ENCODE data around the gene ST6GALNAC5.

Gene ST6GALNAC5

DNA sequence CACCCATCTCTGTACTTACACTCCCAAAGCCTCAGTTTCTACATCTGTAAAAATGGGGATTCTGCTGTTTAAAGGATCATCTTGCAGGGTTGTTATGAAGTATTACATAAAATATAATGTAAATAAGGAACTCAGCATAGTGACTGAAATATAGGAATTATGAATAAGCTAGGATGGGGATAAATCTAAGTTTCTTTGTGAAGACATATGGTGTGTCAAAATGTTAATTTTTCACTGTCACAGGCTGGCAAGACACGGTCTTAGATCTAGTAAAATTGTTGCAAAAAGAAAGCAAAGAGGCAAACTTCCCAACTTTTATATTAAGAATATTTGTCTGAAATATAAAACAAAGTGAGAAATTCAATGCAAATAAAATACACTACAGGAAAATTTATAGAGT lies 42.0 kb downstream of the ST6GALNAC5 start:
- no peak overlapping the region for H3K4me3 ChIP-seq (ENCODE audit: low read length)
- no peaks in the 10 kb centered on the region for H3K9me2 ChIP-seq (replicated peaks; ENCODE audit: insufficient read depth, low read length)
- no peak overlapping the region for H3K4me2 ChIP-seq (ENCODE audit: low read depth, low read length)
- H4K20me1 ChIP-seq (ENCODE audit: insufficient read depth, low read length): no peaks in the 10 kb centered on the region
- H3F3A ChIP-seq (ENCODE audit: insufficient read depth, low read length): no peaks in the 10 kb centered on the region
- H3K9ac ChIP-seq (ENCODE audit: low read length): no peak overlapping the region
- no peaks in the 10 kb centered on the region for H3K9me3 ChIP-seq (replicated peaks; ENCODE audit: insufficient read depth, low read length)
- H3K4me1 ChIP-seq (ENCODE audit: low read length): no peaks in the 10 kb centered on the region
- no peaks in the 10 kb centered on the region for H3K36me3 ChIP-seq (replicated peaks; ENCODE audit: insufficient read depth, low read length)
- TF ChIP-seq, protein P1, sequence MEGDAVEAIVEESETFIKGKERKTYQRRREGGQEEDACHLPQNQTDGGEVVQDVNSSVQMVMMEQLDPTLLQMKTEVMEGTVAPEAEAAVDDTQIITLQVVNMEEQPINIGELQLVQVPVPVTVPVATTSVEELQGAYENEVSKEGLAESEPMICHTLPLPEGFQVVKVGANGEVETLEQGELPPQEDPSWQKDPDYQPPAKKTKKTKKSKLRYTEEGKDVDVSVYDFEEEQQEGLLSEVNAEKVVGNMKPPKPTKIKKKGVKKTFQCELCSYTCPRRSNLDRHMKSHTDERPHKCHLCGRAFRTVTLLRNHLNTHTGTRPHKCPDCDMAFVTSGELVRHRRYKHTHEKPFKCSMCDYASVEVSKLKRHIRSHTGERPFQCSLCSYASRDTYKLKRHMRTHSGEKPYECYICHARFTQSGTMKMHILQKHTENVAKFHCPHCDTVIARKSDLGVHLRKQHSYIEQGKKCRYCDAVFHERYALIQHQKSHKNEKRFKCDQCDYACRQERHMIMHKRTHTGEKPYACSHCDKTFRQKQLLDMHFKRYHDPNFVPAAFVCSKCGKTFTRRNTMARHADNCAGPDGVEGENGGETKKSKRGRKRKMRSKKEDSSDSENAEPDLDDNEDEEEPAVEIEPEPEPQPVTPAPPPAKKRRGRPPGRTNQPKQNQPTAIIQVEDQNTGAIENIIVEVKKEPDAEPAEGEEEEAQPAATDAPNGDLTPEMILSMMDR (IDR thresholded peaks at IDR 0.05; ENCODE audit: low read length): no peak
- no peak for TF ChIP-seq EZH2 (optimal IDR thresholded peaks at IDR 0.05; ENCODE audit: low read depth, low read length)
- TF ChIP-seq EZH2phosphoT487 (IDR thresholded peaks at IDR 0.05; ENCODE audit: low read length): no peak
- DNase-seq: no peak
- H2AFZ ChIP-seq (ENCODE audit: low read length): no peak overlapping the region
- H3K79me2 ChIP-seq (ENCODE audit: low read length): no peaks in the 10 kb centered on the region
- no peak overlapping the region for H3K27ac ChIP-seq (ENCODE audit: low read length)
- no peaks in the 10 kb centered on the region for H3K27me3 ChIP-seq (replicated peaks; ENCODE audit: insufficient read depth, low read length)

DNA sequence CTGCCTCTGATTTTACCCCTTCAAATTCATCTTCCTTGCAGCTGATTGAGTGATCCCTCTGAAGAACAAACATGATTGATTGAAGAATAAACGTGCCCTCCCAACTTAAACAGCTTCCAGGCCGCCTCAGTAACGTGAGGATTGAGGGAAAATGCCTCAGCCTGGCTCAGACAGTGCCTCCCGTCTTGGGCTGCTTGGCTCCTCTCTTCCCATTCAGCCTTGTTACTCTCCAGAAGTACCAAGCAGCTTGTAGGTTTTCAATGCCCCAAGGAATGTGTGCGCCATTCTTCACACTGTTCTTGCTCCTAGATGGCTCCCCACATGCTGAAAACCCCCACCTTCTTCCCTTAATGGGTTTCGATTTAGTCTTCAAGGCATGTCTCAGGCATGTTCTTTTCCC lies 51.8 kb downstream of the ST6GALNAC5 start:
- no peak for DNase-seq
- Histone ChIP-seq H2AFZ (ENCODE audit: low read length) (no peak overlapping the region), H3K4me2 (ENCODE audit: low read depth, low read length) (no peak overlapping the region), H3F3A (ENCODE audit: insufficient read depth, low read length) (no peaks in the 10 kb centered on the region), H3K4me1 (ENCODE audit: low read length) (no peaks in the 10 kb centered on the region), H3K27me3 (replicated peaks; ENCODE audit: insufficient read depth, low read length) (no peaks in the 10 kb centered on the region), H3K27ac (ENCODE audit: low read length) (no peak overlapping the region), H3K36me3 (replicated peaks; ENCODE audit: insufficient read depth, low read length) (no peaks in the 10 kb centered on the region), H4K20me1 (ENCODE audit: insufficient read depth, low read length) (no peaks in the 10 kb centered on the region), H3K79me2 (ENCODE audit: low read length) (no peaks in the 10 kb centered on the region), H3K9ac (ENCODE audit: low read length) (no peak overlapping the region), H3K9me3 (replicated peaks; ENCODE audit: insufficient read depth, low read length) (no peaks in the 10 kb centered on the region), H3K9me2 (replicated peaks; ENCODE audit: insufficient read depth, low read length) (no peaks in the 10 kb centered on the region), H3K4me3 (ENCODE audit: low read length) (no peak overlapping the region)
- TF ChIP-seq, protein P1 (IDR thresholded peaks at IDR 0.05; ENCODE audit: low read length): no peak
- no peak for TF ChIP-seq EZH2 (optimal IDR thresholded peaks at IDR 0.05; ENCODE audit: low read depth, low read length)
- TF ChIP-seq EZH2phosphoT487 (IDR thresholded peaks at IDR 0.05; ENCODE audit: low read length): no peak

DNA sequence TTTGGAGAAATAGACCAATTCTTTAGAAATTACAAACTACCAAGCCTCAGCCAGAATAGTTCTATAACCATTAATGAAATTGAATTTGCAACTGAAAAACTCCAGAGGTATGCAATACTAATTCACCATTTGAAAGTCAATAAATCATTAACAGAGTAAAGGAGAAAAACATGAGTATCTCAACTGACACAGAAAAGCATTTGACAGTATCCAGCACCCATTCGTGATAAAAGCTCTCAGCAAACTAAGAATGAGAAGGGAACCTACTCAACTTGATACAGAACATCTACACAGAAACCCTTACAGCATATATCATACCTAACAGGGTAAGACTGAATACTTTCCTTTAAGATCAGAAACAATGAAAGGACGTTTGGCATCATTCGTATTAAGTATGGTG lies 54.3 kb downstream of the ST6GALNAC5 start:
- no peak overlapping the region for H3K27ac ChIP-seq (ENCODE audit: low read length)
- no peak for TF ChIP-seq EZH2phosphoT487 (IDR thresholded peaks at IDR 0.05; ENCODE audit: low read length)
- no peak for TF ChIP-seq EZH2 (optimal IDR thresholded peaks at IDR 0.05; ENCODE audit: low read depth, low read length)
- TF ChIP-seq, protein P1 (IDR thresholded peaks at IDR 0.05; ENCODE audit: low read length): no peak
- DNase-seq: no peak
- H3K9me2 ChIP-seq (replicated peaks; ENCODE audit: insufficient read depth, low read length): no peaks in the 10 kb centered on the region
- no peaks in the 10 kb centered on the region for H3K4me1 ChIP-seq (ENCODE audit: low read length)
- H3K9me3 ChIP-seq (replicated peaks; ENCODE audit: insufficient read depth, low read length): no peaks in the 10 kb centered on the region
- no peaks in the 10 kb centered on the region for H3K79me2 ChIP-seq (ENCODE audit: low read length)
- no peaks in the 10 kb centered on the region for H3K27me3 ChIP-seq (replicated peaks; ENCODE audit: insufficient read depth, low read length)
- no peak overlapping the region for H3K4me3 ChIP-seq (ENCODE audit: low read length)
- no peaks in the 10 kb centered on the region for H4K20me1 ChIP-seq (ENCODE audit: insufficient read depth, low read length)
- no peaks in the 10 kb centered on the region for H3K36me3 ChIP-seq (replicated peaks; ENCODE audit: insufficient read depth, low read length)
- H3K9ac ChIP-seq (ENCODE audit: low read length): no peak overlapping the region
- H3F3A ChIP-seq (ENCODE audit: insufficient read depth, low read length): no peaks in the 10 kb centered on the region
- H3K4me2 ChIP-seq (ENCODE audit: low read depth, low read length): no peak overlapping the region
- no peak overlapping the region for H2AFZ ChIP-seq (ENCODE audit: low read length)

All from MM.1S (cell line).